IMR-90 (cell line): Measurements from ENCODE around the gene DUS3L. TPM values are rescaled to one million over a fixed set of nuclear protein-coding genes. Genes with fewer than 3 reads are reported as not detected.

Experiments
- ATAC-seq: fragments of 200-7000 bp; cut with Tn5 transposase; 2 replicates; pipeline ENCODE4 v1.9.1; 2020; ENCODE audit warnings: low read depth, mild to moderate bottlenecking, moderate library complexity
- BruUV-seq: library from RNA; stranded (reverse); fragments of 400-500 nt; replicated peaks from 2 replicates; lab custom pipeline; 2021; lab: Mats Ljungman, UMichigan
- CTCF ChIA-PET: fragments of 300-600 bp; formaldehyde crosslinking; extraction: SDS; loops from one replicate; lab custom pipeline; 2021; ENCODE audit warnings: antibody characterized with exemption; lab: Yijun Ruan, JAX
- POLR2A ChIA-PET: fragments of 300-600 bp; sonication (Branson Sonifier 250); formaldehyde crosslinking; loops from one replicate; lab custom pipeline; 2022; ENCODE audit warnings: antibody characterized with exemption; ENCODE audit not compliant: unreplicated experiment; lab: Charles Lee
- DNase-seq: peaks from one replicate; pipeline ENCODE4 v3.0.0; 2013
- H2AFZ ChIP-seq: replicated peaks from 2 replicates; pipeline ENCODE3; 2013; ENCODE audit warnings: low read length, mild to moderate bottlenecking; ENCODE audit not compliant: poor library complexity
- H2AK5ac ChIP-seq: 2 replicates; pipeline ENCODE4 v1.6.1; 2013; ENCODE audit warnings: low read depth, low read length, inconsistent platforms
- H2AK9ac ChIP-seq: replicated peaks from 2 replicates; pipeline ENCODE3; 2013; ENCODE audit warnings: mild to moderate bottlenecking, low read depth, low read length, moderate library complexity; ENCODE audit not compliant: poor library complexity
- H2BK120ac ChIP-seq: 2 replicates; pipeline ENCODE4 v1.6.1; 2013; ENCODE audit warnings: low read depth, low read length, inconsistent platforms
- H2BK15ac ChIP-seq: 3 replicates; pipeline ENCODE4 v1.6.1; 2013; ENCODE audit warnings: low read depth, low read length, inconsistent platforms
- H2BK20ac ChIP-seq: 2 replicates; pipeline ENCODE4 v1.6.1; 2013; ENCODE audit warnings: low read depth, mild to moderate bottlenecking, inconsistent platforms, low read length, moderate library complexity
- H2BK5ac ChIP-seq: 2 replicates; pipeline ENCODE4 v1.6.1; 2013; ENCODE audit warnings: mild to moderate bottlenecking, low read depth, low read length, inconsistent platforms; ENCODE audit not compliant: poor library complexity, severe bottlenecking
- H3K14ac ChIP-seq: replicated peaks from 2 replicates; pipeline ENCODE4 v1.6.1; 2013; ENCODE audit warnings: low read depth, low read length, inconsistent platforms
- H3K18ac ChIP-seq: 2 replicates; pipeline ENCODE4 v1.6.1; 2013; ENCODE audit warnings: low read depth, low read length, control low read depth
- H3K23ac ChIP-seq: 2 replicates; pipeline ENCODE4 v1.6.1; 2013; ENCODE audit warnings: low read depth, low read length, inconsistent platforms
- H3K27ac ChIP-seq: 2 replicates; pipeline ENCODE4 v1.5.1; 2013; ENCODE audit warnings: mild to moderate bottlenecking, control low read depth, low read length; ENCODE audit not compliant: insufficient read depth
- H3K27me3 ChIP-seq: 2 replicates; pipeline ENCODE4 v1.6.1; 2013; ENCODE audit warnings: low read length; ENCODE audit not compliant: control insufficient read depth, insufficient read depth
- H3K36me3 ChIP-seq: 2 replicates; pipeline ENCODE4 v1.6.1; 2013; ENCODE audit warnings: low read length, mixed read lengths; ENCODE audit not compliant: control insufficient read depth, insufficient read depth
- H3K4ac ChIP-seq: 2 replicates; pipeline ENCODE4 v1.6.1; 2013; ENCODE audit warnings: low read depth, low read length, inconsistent platforms
- H3K4me1 ChIP-seq: 2 replicates; pipeline ENCODE4 v1.6.1; 2013; ENCODE audit warnings: low read length, mixed read lengths; ENCODE audit not compliant: control insufficient read depth, insufficient read depth
- H3K4me2 ChIP-seq: 2 replicates; pipeline ENCODE4 v1.6.1; 2013; ENCODE audit warnings: low read depth, mild to moderate bottlenecking, control low read depth, low read length, moderate library complexity
- H3K4me3 ChIP-seq: 2 replicates; pipeline ENCODE4 v1.5.1; 2013; ENCODE audit warnings: low read depth, mild to moderate bottlenecking, control low read depth, low read length, moderate library complexity; ENCODE audit not compliant: insufficient read depth
- H3K56ac ChIP-seq: 2 replicates; pipeline ENCODE4 v1.6.1; 2013; ENCODE audit warnings: low read length, inconsistent platforms; ENCODE audit not compliant: insufficient read depth; ENCODE audit errors: extremely low read depth
- H3K79me1 ChIP-seq, 2 experiments: 2 replicates each; pipeline ENCODE4 v1.6.1; 2013; ENCODE audit warnings: low read length in 2 of 2, inconsistent platforms in 1 of 2, low read depth in 1 of 2
- H3K9ac ChIP-seq: 2 replicates; pipeline ENCODE4 v1.6.1; 2013; ENCODE audit warnings: low read depth, low read length, control low read depth
- H3K9me1 ChIP-seq: 2 replicates; pipeline ENCODE4 v1.6.1; 2013; ENCODE audit warnings: low read length, inconsistent platforms; ENCODE audit not compliant: insufficient read depth
- H3K9me3 ChIP-seq: 2 replicates; pipeline ENCODE4 v1.6.1; 2013; ENCODE audit warnings: low read length; ENCODE audit not compliant: control insufficient read depth, insufficient read depth
- H4K20me1 ChIP-seq: 2 replicates; pipeline ENCODE4 v1.6.1; 2013; ENCODE audit warnings: low read length, inconsistent platforms; ENCODE audit not compliant: insufficient read depth
- H4K5ac ChIP-seq: 2 replicates; pipeline ENCODE4 v1.6.1; 2013; ENCODE audit warnings: mild to moderate bottlenecking, low read depth, low read length, control low read depth
- H4K8ac ChIP-seq, 2 experiments: 2 replicates each; pipeline ENCODE4 v1.6.1; 2013; ENCODE audit warnings: low read depth in 2 of 2, low read length in 2 of 2, control low read depth in 1 of 2, inconsistent platforms in 1 of 2
- H4K91ac ChIP-seq: 2 replicates; pipeline ENCODE4 v1.6.1; 2013; ENCODE audit warnings: low read depth, low read length, inconsistent platforms; ENCODE audit not compliant: insufficient read depth
- BHLHE40 ChIP-seq: fragments of 150-350 bp; IDR thresholded peaks from 2 replicates; pipeline ENCODE4 v1.6.1; 2016; ENCODE audit warnings: mild to moderate bottlenecking, low read depth, low read length
- CEBPB ChIP-seq: IDR thresholded peaks from 2 replicates; pipeline ENCODE4 v1.6.1; 2012; ENCODE audit warnings: low read depth, low read length, improper control_type of control experiment
- NFE2L2 ChIP-seq: fragments of 150-350 bp; IDR thresholded peaks from 2 replicates; pipeline ENCODE4 v1.6.1; 2016; ENCODE audit warnings: low read depth, mild to moderate bottlenecking, low read length
- POLR2A ChIP-seq: IDR thresholded peaks from 2 replicates; pipeline ENCODE4 v1.6.1; 2012; ENCODE audit warnings: mild to moderate bottlenecking, low read depth, low read length
- RFX5 ChIP-seq: IDR thresholded peaks from 2 replicates; pipeline ENCODE4 v1.8.0; 2012; ENCODE audit warnings: low read depth, mild to moderate bottlenecking, low read length, moderate library complexity
- WGBS, 2 experiments: methylation state at CpG; one replicate each; pipeline versions ENCODE4 v1.1.5 to v1.1.7; 2013; ENCODE audit warnings: missing lambda C conversion rate in 2 of 2; ENCODE audit not compliant: insufficient read length in 1 of 2; ENCODE audit errors: extremely low coverage in 2 of 2; 5-methylcytosine and 5-hydroxymethylcytosine counted together
- dilution Hi-C: fragments of 300-500 bp; cut with HindIII; formaldehyde crosslinking; loops from one replicate; pipeline ENCODE4 v1.14.3; 2018; ENCODE audit warnings: low sequenced_read_pairs; ENCODE audit not compliant: unreplicated experiment
- in situ Hi-C: fragments of 300-500 bp; cut with MboI; formaldehyde crosslinking; loops from 3 replicates; pipeline ENCODE4 v1.14.3; 2019; ENCODE audit warnings: low sequenced_read_pairs, inconsistent platforms, mixed read lengths
- intact Hi-C: fragments of 100-400 bp; cut with micrococcal nuclease; formaldehyde crosslinking; loops from 2 replicates; pipeline ENCODE4 v1.10.0; 2022
- polyA plus RNA-seq, 3 experiments: library from polyadenylated mRNA; depleted of rRNA; stranded (reverse); fragments of >200 nt; gene quantifications; 2 replicates each; pipeline ENCODE4 v1.2.3, GENCODE V29; 2012; ENCODE audit warnings: low replicate concordance in 1 of 3
- total RNA-seq: library from RNA; depleted of rRNA; stranded (reverse); fragments of >200 nt; gene quantifications from 2 replicates; pipeline ENCODE4 v1.2.3, GENCODE V29; 2012
- TF ChIP-seq, protein P1 (sequence below): fragments of 150-350 bp; IDR thresholded peaks from 2 replicates; pipeline ENCODE4 v1.6.1; 2016; ENCODE audit warnings: low read depth, mild to moderate bottlenecking, low read length, moderate library complexity, borderline replicate concordance
- TF ChIP-seq, protein P2 (sequence below): fragments of 150-350 bp; IDR thresholded peaks from 2 replicates; pipeline ENCODE4 v1.6.1; 2017; ENCODE audit warnings: mild to moderate bottlenecking, antibody characterized with exemption, low read length, low read depth
- TF ChIP-seq, protein P3 (sequence below): conservative IDR thresholded peaks from 2 replicates; pipeline ENCODE4 v1.5.1; 2012; ENCODE audit warnings: mild to moderate bottlenecking, low read depth, low read length, improper control_type of control experiment

The DUS3L gene
- total and polyA plus RNA-seq, 2 of the 4 experiments (the other 2 are of a cell fraction): 12.4 to 21.3 TPM

DNA sequence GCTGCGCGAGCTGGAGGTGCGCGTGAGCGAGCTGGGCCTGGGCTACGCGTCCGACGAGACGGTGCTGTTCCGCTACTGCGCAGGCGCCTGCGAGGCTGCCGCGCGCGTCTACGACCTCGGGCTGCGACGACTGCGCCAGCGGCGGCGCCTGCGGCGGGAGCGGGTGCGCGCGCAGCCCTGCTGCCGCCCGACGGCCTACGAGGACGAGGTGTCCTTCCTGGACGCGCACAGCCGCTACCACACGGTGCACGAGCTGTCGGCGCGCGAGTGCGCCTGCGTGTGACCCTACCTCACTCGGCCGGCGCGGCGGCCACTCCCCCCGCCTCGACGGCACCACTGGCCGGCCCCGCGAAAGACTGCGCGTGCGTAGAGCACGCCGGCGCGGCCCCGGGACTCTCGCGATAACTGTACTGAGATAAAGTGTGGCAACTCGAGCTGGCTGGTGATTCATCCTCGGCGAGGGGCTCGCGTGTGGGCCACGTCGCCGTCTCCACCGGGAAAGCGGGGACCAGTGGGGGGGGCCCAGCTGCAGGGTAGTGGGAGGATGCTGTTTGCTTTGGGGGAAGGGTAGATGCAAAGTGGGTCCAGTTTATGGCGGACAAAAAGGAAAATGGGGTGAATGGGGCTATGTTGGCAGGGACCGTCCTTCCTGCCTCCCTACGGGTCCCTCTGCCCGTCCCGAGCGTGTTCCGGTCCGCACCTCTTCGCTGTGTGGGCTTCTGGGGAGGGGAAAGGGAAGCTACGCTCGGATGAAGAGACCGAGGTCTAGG is 37.1 kb upstream of the DUS3L start (continued):
- TF ChIP-seq, protein P1, sequence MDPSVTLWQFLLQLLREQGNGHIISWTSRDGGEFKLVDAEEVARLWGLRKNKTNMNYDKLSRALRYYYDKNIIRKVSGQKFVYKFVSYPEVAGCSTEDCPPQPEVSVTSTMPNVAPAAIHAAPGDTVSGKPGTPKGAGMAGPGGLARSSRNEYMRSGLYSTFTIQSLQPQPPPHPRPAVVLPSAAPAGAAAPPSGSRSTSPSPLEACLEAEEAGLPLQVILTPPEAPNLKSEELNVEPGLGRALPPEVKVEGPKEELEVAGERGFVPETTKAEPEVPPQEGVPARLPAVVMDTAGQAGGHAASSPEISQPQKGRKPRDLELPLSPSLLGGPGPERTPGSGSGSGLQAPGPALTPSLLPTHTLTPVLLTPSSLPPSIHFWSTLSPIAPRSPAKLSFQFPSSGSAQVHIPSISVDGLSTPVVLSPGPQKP: no peak

DNA sequence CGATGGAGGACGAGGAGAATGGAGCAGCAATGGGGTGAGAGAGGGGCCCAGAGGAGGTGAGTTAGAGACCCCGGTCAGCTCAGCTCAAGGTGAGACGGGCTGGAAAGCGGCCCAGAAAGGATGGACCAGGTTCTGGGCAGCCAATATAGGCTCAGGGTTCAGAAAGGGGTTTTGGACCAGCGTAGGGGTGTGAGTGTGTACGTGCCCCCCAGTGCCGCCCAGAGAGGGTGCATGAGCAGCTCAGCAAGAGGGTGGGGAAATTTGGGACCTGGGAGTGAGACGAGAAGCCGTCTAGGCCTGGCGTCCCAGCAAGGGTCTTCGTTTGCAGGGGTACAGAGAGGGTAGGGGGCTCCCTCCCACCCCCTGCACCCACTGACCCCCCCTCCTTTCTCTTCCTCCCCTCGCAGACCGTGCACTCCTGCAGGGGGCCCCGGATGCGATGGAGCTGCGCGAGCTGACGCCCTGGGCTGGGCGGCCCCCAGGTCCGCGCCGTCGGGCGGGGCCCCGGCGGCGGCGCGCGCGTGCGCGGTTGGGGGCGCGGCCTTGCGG is 36.5 kb upstream of the DUS3L start:
- Histone ChIP-seq H3K4me3 (peak overlapping the region; percentile 59), H3K27me3 (no peaks in the 10 kb centered on the region; the same call in 1 of the 2 replicates), H3K79me1 (peaks cover 0 to 6% of the 10 kb centered on the region in 2 experiments; a peak in 2 of 4 replicates), H3K27ac (no peak overlapping the region), H2BK120ac (no peak overlapping the region), H2BK20ac (no peak overlapping the region), H3K9ac (peak overlapping the region; percentile 56; the same call in 1 of the 2 replicates), H2BK5ac (no peak overlapping the region), H2AFZ (peak overlapping the region; percentile 97), H3K18ac (peak overlapping the region; percentile 5; the same call in 1 of the 2 replicates), H3K14ac (no peak overlapping the region), H2AK5ac (peak overlapping the region; percentile 66; the same call in 1 of the 2 replicates), H2AK9ac (peak overlapping the region; percentile 58), H3K4me2 (peak overlapping the region; percentile 46; the same call in 1 of the 2 replicates), H3K4ac (peak overlapping the region; percentile 79), H3K56ac (no peak overlapping the region), H3K4me1 (peaks cover 10% of the 10 kb centered on the region), H2BK15ac (no peak overlapping the region), H4K8ac (peak overlapping the region; percentile 94 to 97), H3K9me1 (peaks cover 4% of the 10 kb centered on the region; the same call in 1 of the 2 replicates), H4K20me1 (no peaks in the 10 kb centered on the region), H3K9me3 (no peaks in the 10 kb centered on the region), H3K36me3 (no peaks in the 10 kb centered on the region), H4K5ac (peak overlapping the region; percentile 81), H4K91ac (no peak overlapping the region; the same call in 1 of the 2 replicates), H3K23ac (no peak overlapping the region)
- CTCF ChIA-PET: interaction anchor here (0.9 to 2.2 kb wide), 2 partner anchors 23 to 63 kb away, joined by 3 to 7 read pairs; no protein-coding TSS in a partner anchor
- ATAC-seq (no peak), DNase-seq (no peak)
- POLR2A ChIA-PET: interaction anchor here (0.5 to 0.9 kb wide), 3 partner anchors 23 to 99 kb away, joined by 3 read pairs; no protein-coding TSS in a partner anchor
- WGBS, 2 experiments: 15% methylated on average over 18 of the region's 37 CpGs; no CpG with 5 or more reads in 1 of the 2 experiments
- dilution Hi-C loops (no loop called here), in situ Hi-C loops (no loop called here), intact Hi-C loops (loop anchor here (5.0 kb wide), 1 partner anchor 65 kb away; no protein-coding TSS in a partner anchor)
- no TSS peak for BruUV-seq
- TF ChIP-seq BHLHE40 (no peak), RFX5 (no peak), POLR2A (no peak), CEBPB (no peak), NFE2L2 (no peak)
- TF ChIP-seq, protein P2, sequence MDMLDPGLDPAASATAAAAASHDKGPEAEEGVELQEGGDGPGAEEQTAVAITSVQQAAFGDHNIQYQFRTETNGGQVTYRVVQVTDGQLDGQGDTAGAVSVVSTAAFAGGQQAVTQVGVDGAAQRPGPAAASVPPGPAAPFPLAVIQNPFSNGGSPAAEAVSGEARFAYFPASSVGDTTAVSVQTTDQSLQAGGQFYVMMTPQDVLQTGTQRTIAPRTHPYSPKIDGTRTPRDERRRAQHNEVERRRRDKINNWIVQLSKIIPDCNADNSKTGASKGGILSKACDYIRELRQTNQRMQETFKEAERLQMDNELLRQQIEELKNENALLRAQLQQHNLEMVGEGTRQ: no peak
- TF ChIP-seq, protein P3, sequence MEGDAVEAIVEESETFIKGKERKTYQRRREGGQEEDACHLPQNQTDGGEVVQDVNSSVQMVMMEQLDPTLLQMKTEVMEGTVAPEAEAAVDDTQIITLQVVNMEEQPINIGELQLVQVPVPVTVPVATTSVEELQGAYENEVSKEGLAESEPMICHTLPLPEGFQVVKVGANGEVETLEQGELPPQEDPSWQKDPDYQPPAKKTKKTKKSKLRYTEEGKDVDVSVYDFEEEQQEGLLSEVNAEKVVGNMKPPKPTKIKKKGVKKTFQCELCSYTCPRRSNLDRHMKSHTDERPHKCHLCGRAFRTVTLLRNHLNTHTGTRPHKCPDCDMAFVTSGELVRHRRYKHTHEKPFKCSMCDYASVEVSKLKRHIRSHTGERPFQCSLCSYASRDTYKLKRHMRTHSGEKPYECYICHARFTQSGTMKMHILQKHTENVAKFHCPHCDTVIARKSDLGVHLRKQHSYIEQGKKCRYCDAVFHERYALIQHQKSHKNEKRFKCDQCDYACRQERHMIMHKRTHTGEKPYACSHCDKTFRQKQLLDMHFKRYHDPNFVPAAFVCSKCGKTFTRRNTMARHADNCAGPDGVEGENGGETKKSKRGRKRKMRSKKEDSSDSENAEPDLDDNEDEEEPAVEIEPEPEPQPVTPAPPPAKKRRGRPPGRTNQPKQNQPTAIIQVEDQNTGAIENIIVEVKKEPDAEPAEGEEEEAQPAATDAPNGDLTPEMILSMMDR: no peak
- TF ChIP-seq, protein P1: no peak
